Body of pancreas (tissue), 4 donors: ENCODE data around the gene FERD3L.

Source experiments
- POLR2A ChIP-seq, 3 donors: fragments of 450-650 bp; IDR thresholded peaks; one replicate each; pipeline ENCODE4 v1.6.1; 2016; ENCODE audit warnings: antibody characterized with exemption in 3 of 3, mild to moderate bottlenecking in 2 of 3
- TF ChIP-seq, protein P1 (sequence below), 7 experiments: fragments of 450-650 bp in 4 of 7; fragments of 200-600 bp in 3 of 7; sonication (generic) in 3 of 7; IDR thresholded peaks; one replicate each; pipeline ENCODE4 v1.5.1; 2016 to 2019; ENCODE audit warnings: antibody characterized with exemption in 7 of 7

DNA sequence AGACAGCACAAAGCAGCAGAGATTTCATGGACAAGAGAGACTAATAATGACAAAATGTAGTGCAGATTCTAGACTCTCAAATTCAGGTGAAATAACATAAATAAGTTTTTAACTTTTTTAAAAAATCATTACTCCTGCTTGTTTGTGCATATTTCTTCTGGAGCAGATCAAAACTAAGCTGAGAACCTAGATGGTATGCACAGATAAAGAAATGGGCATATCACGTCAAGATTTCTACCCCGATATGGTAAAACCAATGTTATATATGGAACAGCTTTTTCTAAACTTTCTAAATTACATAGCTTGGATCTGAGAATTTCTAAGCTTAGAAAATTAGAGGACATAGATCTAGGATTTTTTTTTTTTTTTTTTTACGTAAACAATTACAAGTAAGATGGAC is 46.0 kb downstream of the FERD3L start:
- no peak for TF ChIP-seq POLR2A (IDR thresholded peaks at IDR 0.05)
- TF ChIP-seq, protein P1, sequence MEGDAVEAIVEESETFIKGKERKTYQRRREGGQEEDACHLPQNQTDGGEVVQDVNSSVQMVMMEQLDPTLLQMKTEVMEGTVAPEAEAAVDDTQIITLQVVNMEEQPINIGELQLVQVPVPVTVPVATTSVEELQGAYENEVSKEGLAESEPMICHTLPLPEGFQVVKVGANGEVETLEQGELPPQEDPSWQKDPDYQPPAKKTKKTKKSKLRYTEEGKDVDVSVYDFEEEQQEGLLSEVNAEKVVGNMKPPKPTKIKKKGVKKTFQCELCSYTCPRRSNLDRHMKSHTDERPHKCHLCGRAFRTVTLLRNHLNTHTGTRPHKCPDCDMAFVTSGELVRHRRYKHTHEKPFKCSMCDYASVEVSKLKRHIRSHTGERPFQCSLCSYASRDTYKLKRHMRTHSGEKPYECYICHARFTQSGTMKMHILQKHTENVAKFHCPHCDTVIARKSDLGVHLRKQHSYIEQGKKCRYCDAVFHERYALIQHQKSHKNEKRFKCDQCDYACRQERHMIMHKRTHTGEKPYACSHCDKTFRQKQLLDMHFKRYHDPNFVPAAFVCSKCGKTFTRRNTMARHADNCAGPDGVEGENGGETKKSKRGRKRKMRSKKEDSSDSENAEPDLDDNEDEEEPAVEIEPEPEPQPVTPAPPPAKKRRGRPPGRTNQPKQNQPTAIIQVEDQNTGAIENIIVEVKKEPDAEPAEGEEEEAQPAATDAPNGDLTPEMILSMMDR (IDR thresholded peaks at IDR 0.05) = no peak
